Upper lobe of left lung (tissue), 6 donors: ENCODE results near the gene OTUD1. TPM values are rescaled to one million over a fixed set of nuclear protein-coding genes. Genes with fewer than 3 reads are reported as not detected.

Source experiments
- ATAC-seq, 2 donors: fragments of 200-7000 bp; cut with Tn5 transposase; one replicate each; pipeline ENCODE4 v1.9.1; 2022; ENCODE audit warnings: mild to moderate bottlenecking in 2 of 2, moderate library complexity in 2 of 2; ENCODE audit not compliant: low FRiP score in 2 of 2
- DNase-seq, 2 donors: peaks; one replicate each; pipeline ENCODE4 v3.0.0-alpha.2; 2019 to 2020
- H3K27ac ChIP-seq, 4 donors: fragments of 200-600 bp; sonication (generic); one replicate each; pipeline ENCODE4 v1.5.1; 2016 to 2019
- H3K27me3 ChIP-seq, 4 donors: fragments of 200-600 bp; sonication (generic); one replicate each; pipeline ENCODE4 v1.5.1; 2017 to 2019
- H3K36me3 ChIP-seq, 4 donors: fragments of 200-600 bp; sonication (generic); one replicate each; pipeline ENCODE4 v1.5.1; 2016 to 2019
- H3K4me1 ChIP-seq, 4 donors: fragments of 200-600 bp; sonication (generic); one replicate each; pipeline ENCODE4 v1.5.1; 2018 to 2019
- H3K4me3 ChIP-seq, 4 donors: fragments of 200-600 bp; sonication (generic); one replicate each; pipeline ENCODE4 v1.5.1; 2017 to 2019; ENCODE audit warnings: mild to moderate bottlenecking in 2 of 4, moderate library complexity in 1 of 4
- H3K9me3 ChIP-seq, 4 donors: fragments of 200-600 bp; sonication (generic); one replicate each; pipeline ENCODE4 v1.5.1; 2018 to 2019
- CTCF ChIP-seq, 6 experiments: fragments of 450-650 bp in 4 of 6; fragments of 200-600 bp in 2 of 6; sonication (generic) in 2 of 6; IDR thresholded peaks; one replicate each; pipeline ENCODE4 v1.5.1; 2016 to 2019; ENCODE audit warnings: antibody characterized with exemption in 6 of 6
- EP300 ChIP-seq, 4 donors: sonication (generic); formaldehyde crosslinking; IDR thresholded peaks; one replicate each; pipeline ENCODE4 v1.5.1; 2017; ENCODE audit warnings: antibody characterized with exemption in 4 of 4, control low read depth in 2 of 4
- POLR2A ChIP-seq, 4 donors: fragments of 450-650 bp; IDR thresholded peaks; one replicate each; pipeline ENCODE4 v1.5.1; 2016 to 2017; ENCODE audit warnings: antibody characterized with exemption in 4 of 4, mild to moderate bottlenecking in 2 of 4
- POLR2AphosphoS5 ChIP-seq, 2 donors: sonication (generic); formaldehyde crosslinking; IDR thresholded peaks; one replicate each; pipeline ENCODE4 v1.5.1; 2017; ENCODE audit warnings: antibody characterized with exemption in 2 of 2
- WGBS, 2 donors: methylation state at CpG; one replicate each; pipeline ENCODE4 v1.1.5; 2017 to 2018; 5-methylcytosine and 5-hydroxymethylcytosine counted together
- total RNA-seq, 6 donors: library from RNA; depleted of rRNA in 4 of 6; stranded (reverse); fragments of >200 nt in 4 of 6; gene quantifications; one replicate each; pipeline versions ENCODE4 v1.1.0 to v1.2.1, GENCODE V29; 2016 to 2021
- donor health status: DM: no; HTN: no; CAD: no; lungs with moderate emphysema.
- donor health status: DM: no; HTN: yes; CAD: no; lungs with severe emphysema.

OTUD1 gene
- total RNA-seq, 6 donors from 2014 or later: 12.6 to 46.1 (median 35.3) TPM

GRCh38 chr10:23448802-23449570, 10.1 kb downstream of the OTUD1 start:
- 62 to 64% methylated on average over 7 of the region's 7 CpGs for WGBS, 2 donors
- H3K4me3 ChIP-seq: no peak overlapping the region
- peaks cover 0 to 11% (median 0%) of the 10 kb centered on the region in 4 donors for H3K36me3 ChIP-seq
- DNase-seq (no peak), ATAC-seq (peak in 1 of 2 donors; percentile 62)
- H3K27ac ChIP-seq: peak overlapping the region in 2 of 4 donors; percentile 9 to 71
- H3K27me3 ChIP-seq: no peaks in the 10 kb centered on the region
- H3K9me3 ChIP-seq: no peaks in the 10 kb centered on the region
- peaks cover 12 to 54% (median 24%) of the 10 kb centered on the region in 4 donors for H3K4me1 ChIP-seq
- TF ChIP-seq EP300 (IDR thresholded peaks at IDR 0.05) (no peak), POLR2A (IDR thresholded peaks at IDR 0.05) (no peak), CTCF (IDR thresholded peaks at IDR 0.05) (no peak)

GRCh38 chr10:23452033-23452655, 13.3 kb downstream of the OTUD1 start:
- Histone ChIP-seq H3K36me3 (peaks cover 0 to 3% (median 0%) of the 10 kb centered on the region in 4 donors), H3K4me1 (peaks cover 12 to 41% (median 21%) of the 10 kb centered on the region in 4 donors), H3K9me3 (no peaks in the 10 kb centered on the region), H3K27me3 (no peaks in the 10 kb centered on the region), H3K4me3 (no peak overlapping the region), H3K27ac (peak overlapping the region in 2 of 4 donors; percentile 50 to 77)
- DNase-seq (no peak), ATAC-seq (no peak)
- TF ChIP-seq CTCF (IDR thresholded peaks at IDR 0.05): no peak
- no peak for TF ChIP-seq POLR2A (IDR thresholded peaks at IDR 0.05)
- no peak for TF ChIP-seq POLR2AphosphoS5 (IDR thresholded peaks at IDR 0.05)
- TF ChIP-seq EP300 (IDR thresholded peaks at IDR 0.05): no peak
- WGBS, 2 donors: 61 to 68% methylated on average over 4 of the region's 4 CpGs

- Histone ChIP-seq H3K4me3 (no peak overlapping the region), H3K36me3 (no peaks in the 10 kb centered on the region), H3K27ac (peak overlapping the region in 1 of 4 donors; percentile 77), H3K9me3 (no peaks in the 10 kb centered on the region), H3K27me3 (no peaks in the 10 kb centered on the region), H3K4me1 (peaks cover 10 to 30% (median 14%) of the 10 kb centered on the region in 4 donors)
- ATAC-seq: no peak
- TF ChIP-seq CTCF (IDR thresholded peaks at IDR 0.05): no peak
- TF ChIP-seq POLR2A (IDR thresholded peaks at IDR 0.05): no peak
- TF ChIP-seq EP300 (IDR thresholded peaks at IDR 0.05): no peak
- no peak for TF ChIP-seq POLR2AphosphoS5 (IDR thresholded peaks at IDR 0.05)
- 78 to 86% methylated on average over 4 of the region's 4 CpGs for WGBS, 2 donors
- DNase-seq: no peak
Measured at GRCh38 chr10:23453465-23453864, 14.6 kb downstream of the OTUD1 start.

GRCh38 chr10:23457632-23458417, 18.9 kb downstream of the OTUD1 start:
- Histone ChIP-seq H3K4me3 (no peak overlapping the region), H3K27ac (peak overlapping the region in 1 of 4 donors; percentile 6), H3K9me3 (no peaks in the 10 kb centered on the region), H3K4me1 (peaks cover 0 to 3% (median 0%) of the 10 kb centered on the region in 4 donors), H3K36me3 (no peaks in the 10 kb centered on the region), H3K27me3 (no peaks in the 10 kb centered on the region)
- WGBS, 2 donors: 73 to 76% methylated on average over 6 of the region's 6 CpGs
- TF ChIP-seq POLR2AphosphoS5 (IDR thresholded peaks at IDR 0.05) (no peak), POLR2A (IDR thresholded peaks at IDR 0.05) (no peak), EP300 (IDR thresholded peaks at IDR 0.05) (no peak), CTCF (IDR thresholded peaks at IDR 0.05) (no peak)
- ATAC-seq (no peak), DNase-seq (no peak)
